22Rv1 (cell line): ENCODE data around the gene ZNF138.
"Not testable (repeated sequence)": the region's sequence is repeated elsewhere in the genome, so short reads cannot be mapped to it uniquely, and the experiment has no call there.

Source experiments
- H3K27ac ChIP-seq: fragments of 450-650 bp; 2 replicates; pipeline ENCODE4 v1.5.1; 2017
- ZFX ChIP-seq: fragments of 450-650 bp; IDR thresholded peaks from 2 replicates; pipeline ENCODE4 v1.6.1; 2017; ENCODE audit warnings: antibody characterized with exemption, borderline replicate concordance
- TF ChIP-seq, protein P1 (sequence below): fragments of 450-650 bp; IDR thresholded peaks from 2 replicates; pipeline ENCODE4 v1.5.1; 2017; ENCODE audit warnings: mild to moderate bottlenecking

Gene ZNF138

DNA sequence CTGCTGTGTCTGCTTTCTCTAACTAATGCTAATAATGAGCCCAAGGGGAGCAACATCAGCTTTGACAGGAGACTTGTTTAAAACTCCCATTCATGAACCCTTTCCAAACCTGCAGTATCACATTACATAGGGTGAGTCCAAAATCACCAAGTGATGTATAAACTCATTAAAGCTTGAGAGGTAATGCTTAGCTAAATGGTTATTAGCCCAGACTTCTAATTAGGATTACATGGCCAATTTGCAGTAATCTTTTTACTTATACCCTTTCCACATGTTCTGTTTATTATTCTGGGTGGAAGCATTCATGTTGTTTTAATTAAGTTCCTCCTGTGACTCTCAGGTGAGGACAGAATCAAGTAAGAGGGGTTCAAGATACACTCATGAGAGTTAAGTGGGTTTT is 17.5 kb downstream of the ZNF138 start:
- TF ChIP-seq, protein P1, sequence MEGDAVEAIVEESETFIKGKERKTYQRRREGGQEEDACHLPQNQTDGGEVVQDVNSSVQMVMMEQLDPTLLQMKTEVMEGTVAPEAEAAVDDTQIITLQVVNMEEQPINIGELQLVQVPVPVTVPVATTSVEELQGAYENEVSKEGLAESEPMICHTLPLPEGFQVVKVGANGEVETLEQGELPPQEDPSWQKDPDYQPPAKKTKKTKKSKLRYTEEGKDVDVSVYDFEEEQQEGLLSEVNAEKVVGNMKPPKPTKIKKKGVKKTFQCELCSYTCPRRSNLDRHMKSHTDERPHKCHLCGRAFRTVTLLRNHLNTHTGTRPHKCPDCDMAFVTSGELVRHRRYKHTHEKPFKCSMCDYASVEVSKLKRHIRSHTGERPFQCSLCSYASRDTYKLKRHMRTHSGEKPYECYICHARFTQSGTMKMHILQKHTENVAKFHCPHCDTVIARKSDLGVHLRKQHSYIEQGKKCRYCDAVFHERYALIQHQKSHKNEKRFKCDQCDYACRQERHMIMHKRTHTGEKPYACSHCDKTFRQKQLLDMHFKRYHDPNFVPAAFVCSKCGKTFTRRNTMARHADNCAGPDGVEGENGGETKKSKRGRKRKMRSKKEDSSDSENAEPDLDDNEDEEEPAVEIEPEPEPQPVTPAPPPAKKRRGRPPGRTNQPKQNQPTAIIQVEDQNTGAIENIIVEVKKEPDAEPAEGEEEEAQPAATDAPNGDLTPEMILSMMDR: no peak
- no peak for TF ChIP-seq ZFX

DNA sequence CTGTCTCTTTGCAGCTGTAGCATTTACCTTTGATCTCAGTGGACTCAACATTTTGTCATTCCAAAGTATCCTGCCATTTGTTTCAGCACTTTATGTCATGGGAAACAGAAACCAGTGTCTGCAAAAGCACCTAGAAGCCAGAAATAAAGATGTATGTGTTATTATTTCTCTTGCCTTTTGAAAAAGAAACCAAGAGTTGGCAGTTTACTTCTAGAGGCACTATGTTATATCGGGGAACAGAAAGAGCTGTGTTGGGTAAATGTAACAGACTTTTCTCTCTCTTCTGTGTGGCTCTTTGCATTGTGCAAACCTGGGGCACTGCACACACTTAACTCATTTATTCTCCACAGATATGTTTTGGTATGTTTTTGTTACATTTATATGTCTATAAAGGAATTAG is 36.7 kb downstream of the ZNF138 start:
- TF ChIP-seq, protein P1: no peak
- TF ChIP-seq ZFX: no peak
- no peak overlapping the region for H3K27ac ChIP-seq

More for the DNA sequence above, 17.5 kb downstream of the ZNF138 start:
- no peak overlapping the region for H3K27ac ChIP-seq

DNA sequence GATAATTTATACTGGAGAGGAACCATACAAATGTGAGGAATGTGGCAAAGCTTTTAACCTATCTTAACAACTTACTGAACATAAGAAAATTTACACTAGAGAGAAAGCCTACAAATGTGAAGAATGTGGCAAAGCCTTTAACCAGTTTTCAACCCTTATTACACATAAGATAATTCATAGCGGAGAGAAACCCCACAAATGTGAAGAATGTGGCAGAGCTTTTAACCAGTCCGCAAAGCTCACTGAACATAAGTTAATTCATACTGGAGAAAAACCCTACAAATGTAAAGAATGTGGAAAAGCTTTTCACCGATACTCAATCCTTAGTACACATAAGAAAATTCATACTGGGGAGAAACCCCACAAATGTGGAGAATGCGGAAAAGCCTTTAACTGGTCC is 37.9 kb downstream of the ZNF138 start:
- TF ChIP-seq ZFX: no peak
- TF ChIP-seq, protein P1: no peak
- no peak overlapping the region for H3K27ac ChIP-seq

DNA sequence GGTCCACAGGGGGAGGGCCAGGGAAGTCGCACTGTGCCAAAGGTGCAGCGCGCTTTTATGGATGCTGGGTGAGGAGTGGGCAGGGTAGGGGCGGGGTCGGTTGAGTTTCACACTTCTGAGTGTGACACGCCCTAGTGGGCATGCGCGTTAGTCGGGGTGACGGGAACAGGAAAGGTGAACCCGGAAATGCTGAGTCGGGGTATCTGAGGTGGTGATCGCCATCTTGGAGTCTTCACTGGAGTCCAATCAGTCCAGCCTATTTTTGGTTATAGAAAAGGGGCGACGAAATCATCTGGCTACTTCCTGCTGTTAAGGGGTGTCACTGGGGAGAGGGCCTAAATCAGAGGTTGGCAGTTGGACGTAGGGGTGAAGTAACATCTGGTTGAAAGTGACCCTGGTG is 40.8 kb downstream of the ZNF138 start:
- H3K27ac ChIP-seq: no peak overlapping the region
- no peak for TF ChIP-seq ZFX
- TF ChIP-seq, protein P1: no peak

DNA sequence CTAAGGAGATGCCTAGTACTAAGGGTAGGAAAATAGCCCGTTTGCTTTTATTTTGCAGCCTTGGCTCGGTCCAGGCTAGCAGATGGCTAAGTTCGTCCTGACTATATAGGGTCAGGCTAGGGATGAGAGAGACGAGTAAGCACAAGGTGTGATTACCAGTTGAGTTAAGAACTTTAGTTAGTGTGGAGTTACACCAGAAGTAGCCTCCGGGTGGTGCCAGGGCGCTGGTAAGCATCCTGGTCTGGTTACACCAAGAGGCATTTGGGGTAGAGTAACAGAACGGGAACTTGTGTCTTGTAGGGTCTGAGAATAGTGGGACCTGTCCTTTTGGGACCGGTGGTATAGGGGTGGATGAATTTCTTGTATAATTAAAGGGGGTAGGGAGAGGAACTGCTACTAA is 41.6 kb downstream of the ZNF138 start:
- H3K27ac ChIP-seq: not testable (repeated sequence)

DNA sequence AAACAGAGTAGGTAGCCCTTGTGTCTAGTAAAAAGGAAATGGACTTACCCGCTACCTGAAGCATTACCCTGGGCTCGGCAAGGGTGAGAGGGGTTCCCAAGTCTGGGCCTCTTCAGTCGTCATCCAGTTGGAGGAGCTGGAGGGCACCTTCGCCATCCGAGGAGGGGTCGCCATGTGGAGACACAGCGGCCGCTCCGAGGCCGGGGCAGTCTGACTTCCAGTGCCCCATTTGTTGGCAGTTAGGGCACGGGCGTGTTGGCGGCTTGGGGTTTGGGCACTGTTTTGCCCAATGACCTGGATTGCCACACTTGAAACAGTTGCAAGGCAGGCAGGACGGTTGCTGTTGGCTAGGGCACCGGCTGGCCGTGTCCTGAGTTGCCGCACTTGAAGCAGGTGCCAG is 43.8 kb downstream of the ZNF138 start:
- not testable (repeated sequence) for H3K27ac ChIP-seq

DNA sequence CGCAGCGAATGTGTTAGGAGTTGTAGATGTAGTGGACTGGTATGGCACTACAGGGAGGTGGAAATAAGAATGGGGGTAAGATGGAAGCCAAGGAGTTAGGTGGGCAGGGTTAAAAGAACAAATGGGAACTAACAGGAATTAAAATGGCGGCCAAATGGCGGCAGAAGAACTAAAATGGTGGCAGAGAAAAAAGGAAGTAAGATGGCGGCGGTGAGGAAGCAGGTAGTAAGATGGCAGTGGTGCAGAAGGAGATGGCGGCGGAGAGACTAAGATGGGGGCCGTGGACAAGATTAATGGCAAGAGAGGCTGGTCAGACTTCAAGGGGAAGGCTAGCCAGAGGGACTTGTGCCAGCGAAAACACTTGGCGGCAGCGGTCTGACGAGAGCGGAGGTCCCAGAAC is 44.5 kb downstream of the ZNF138 start:
- TF ChIP-seq, protein P1: no peak
- no peak for TF ChIP-seq ZFX
- H3K27ac ChIP-seq: no peak overlapping the region

DNA sequence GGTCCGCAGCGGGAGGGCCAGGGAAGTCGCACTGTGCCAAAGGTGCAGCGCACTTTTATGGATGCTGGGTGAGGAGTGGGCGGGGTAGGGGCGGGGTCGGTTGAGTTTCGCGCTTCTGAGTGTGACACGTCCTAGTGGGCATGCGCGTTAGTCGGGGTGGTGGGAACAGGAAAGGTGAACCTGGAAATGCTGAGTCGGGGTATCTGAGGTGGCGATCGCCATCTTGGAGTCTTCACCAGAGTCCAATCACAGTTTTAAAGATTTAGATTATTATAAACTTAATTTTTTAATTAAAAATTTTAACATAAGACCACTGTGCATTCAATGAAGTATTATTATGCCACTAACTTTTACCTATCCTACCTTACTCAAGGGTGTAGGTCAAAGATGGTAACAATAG is 45.7 kb downstream of the ZNF138 start:
- TF ChIP-seq, protein P1: no peak
- no peak overlapping the region for H3K27ac ChIP-seq

DNA sequence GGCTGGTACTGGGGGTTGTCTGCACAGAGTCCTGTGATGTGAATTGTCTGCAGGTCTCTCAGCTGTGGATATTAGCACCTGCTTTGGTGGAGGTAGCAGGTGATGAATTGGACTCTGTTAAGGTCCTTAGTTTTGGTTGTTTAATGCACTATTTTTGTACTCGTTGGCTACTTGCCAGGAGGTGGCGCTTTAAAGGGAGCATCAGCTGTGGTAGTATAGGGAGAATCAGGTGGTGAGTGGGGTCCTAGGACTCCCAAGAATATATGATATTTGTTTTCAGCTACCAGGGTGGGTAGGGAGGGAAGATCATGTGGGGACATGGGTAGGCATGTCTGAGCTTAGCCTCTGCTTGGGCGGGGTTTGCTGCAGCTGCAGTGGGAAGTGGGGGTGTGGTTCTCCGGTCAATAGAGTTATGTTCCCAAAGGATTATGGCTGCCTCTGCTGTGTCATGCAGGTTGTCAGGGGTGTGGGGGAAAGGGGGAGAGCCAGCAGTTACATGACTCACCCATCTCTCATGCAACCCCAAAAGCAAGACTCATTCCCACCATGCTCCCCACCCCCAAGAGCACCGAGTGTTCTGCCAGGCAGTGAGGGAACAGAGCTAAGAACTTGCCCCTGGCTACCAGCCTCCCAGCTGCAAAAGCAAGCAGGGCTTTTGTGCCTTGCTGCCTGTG is 55.2 kb downstream of the ZNF138 start:
- no peak overlapping the region for H3K27ac ChIP-seq
- TF ChIP-seq, protein P1: no peak
- no peak for TF ChIP-seq ZFX
